Glutamatergic neuron (in vitro differentiated cells): Measurements from ENCODE around the gene ERLIN1. TPM values are rescaled to one million over a fixed set of nuclear protein-coding genes. Genes with fewer than 3 reads are reported as not detected.

Experiments used
- DNase-seq: peaks from one replicate; pipeline ENCODE4 v3.0.0; 2022
- H3K27ac Mint-ChIP-seq: one replicate; pipeline ENCODE4 v1.8.0; 2020; ENCODE audit warnings: mild to moderate bottlenecking, mixed read lengths, inconsistent platforms; ENCODE audit not compliant: unreplicated experiment
- H3K27me3 Mint-ChIP-seq: one replicate; pipeline ENCODE4 v1.8.0; 2020; ENCODE audit warnings: mild to moderate bottlenecking, moderate library complexity, mixed read lengths, inconsistent platforms; ENCODE audit not compliant: unreplicated experiment
- H3K36me3 Mint-ChIP-seq: one replicate; pipeline ENCODE4 v1.8.0; 2020; ENCODE audit warnings: mild to moderate bottlenecking, mixed read lengths, inconsistent platforms; ENCODE audit not compliant: unreplicated experiment
- H3K4me1 Mint-ChIP-seq: one replicate; pipeline ENCODE4 v1.8.0; 2020; ENCODE audit warnings: mild to moderate bottlenecking, low read depth, mixed read lengths, inconsistent platforms; ENCODE audit not compliant: unreplicated experiment
- H3K4me3 Mint-ChIP-seq: one replicate; pipeline ENCODE4 v1.8.0; 2020; ENCODE audit warnings: mild to moderate bottlenecking, mixed read lengths, inconsistent platforms; ENCODE audit not compliant: unreplicated experiment
- H3K9me3 Mint-ChIP-seq: one replicate; pipeline ENCODE4 v1.8.0; 2020; ENCODE audit warnings: mild to moderate bottlenecking, moderate library complexity, mixed read lengths, inconsistent platforms; ENCODE audit not compliant: unreplicated experiment
- CTCF ChIP-seq: fragments of 200-600 bp; sonication (generic); IDR thresholded peaks from one replicate; pipeline ENCODE4 v1.5.0; 2021; ENCODE audit not compliant: partially characterized antibody, unreplicated experiment
- total RNA-seq: library from RNA; stranded (reverse); fragmentation: NEBNext Ultra II Directional; extraction: Animal tissue kit (Norgen Biotek cat#: 25700); gene quantifications from one replicate; pipeline ENCODE4 v1.2.1, GENCODE V29; 2021; ENCODE audit not compliant: unreplicated experiment

The ERLIN1 gene
- total RNA-seq, 1 donor from 2014 or later: 7.6 TPM

- no peak overlapping the region for H3K27ac Mint-ChIP-seq
- H3K27me3 Mint-ChIP-seq: no peaks in the 10 kb centered on the region
- no peak overlapping the region for H3K4me3 Mint-ChIP-seq
- no peaks in the 10 kb centered on the region for H3K9me3 Mint-ChIP-seq
- DNase-seq: no peak
- no peak for TF ChIP-seq CTCF
- no peaks in the 10 kb centered on the region for H3K4me1 Mint-ChIP-seq
- H3K36me3 Mint-ChIP-seq: peaks cover 5% of the 10 kb centered on the region
Measured at GRCh38 chr10:100124097-100124496, 61.7 kb downstream of the ERLIN1 start.

- no peak for TF ChIP-seq CTCF
- DNase-seq: no peak
- Mint-ChIP-seq H3K36me3 (peaks cover 5% of the 10 kb centered on the region), H3K4me3 (no peak overlapping the region), H3K27me3 (no peaks in the 10 kb centered on the region), H3K9me3 (no peaks in the 10 kb centered on the region), H3K4me1 (no peaks in the 10 kb centered on the region), H3K27ac (no peak overlapping the region)
Measured at GRCh38 chr10:100122780-100123179, 63.0 kb downstream of the ERLIN1 start.

- no peaks in the 10 kb centered on the region for H3K9me3 Mint-ChIP-seq
- no peaks in the 10 kb centered on the region for H3K27me3 Mint-ChIP-seq
- TF ChIP-seq CTCF: no peak
- no peaks in the 10 kb centered on the region for H3K4me1 Mint-ChIP-seq
- H3K36me3 Mint-ChIP-seq: peaks cover 5% of the 10 kb centered on the region
- H3K4me3 Mint-ChIP-seq: no peak overlapping the region
- no peak for DNase-seq
- H3K27ac Mint-ChIP-seq: no peak overlapping the region
Measured at GRCh38 chr10:100120550-100120949, 65.3 kb downstream of the ERLIN1 start.

- no peaks in the 10 kb centered on the region for H3K9me3 Mint-ChIP-seq
- no peak overlapping the region for H3K27ac Mint-ChIP-seq
- no peak for DNase-seq
- H3K27me3 Mint-ChIP-seq: no peaks in the 10 kb centered on the region
- TF ChIP-seq CTCF: no peak
- no peak overlapping the region for H3K4me3 Mint-ChIP-seq
- H3K36me3 Mint-ChIP-seq: peaks cover 5% of the 10 kb centered on the region
- peaks cover 2% of the 10 kb centered on the region for H3K4me1 Mint-ChIP-seq
Measured at GRCh38 chr10:100119726-100120125, 66.1 kb downstream of the ERLIN1 start.

GRCh38 chr10:100114976-100115770, 70.7 kb downstream of the ERLIN1 start:
- Mint-ChIP-seq H3K4me3 (peak overlapping the region; percentile 76), H3K27ac (no peak overlapping the region), H3K27me3 (no peaks in the 10 kb centered on the region), H3K9me3 (no peaks in the 10 kb centered on the region), H3K36me3 (no peaks in the 10 kb centered on the region), H3K4me1 (peaks cover 2% of the 10 kb centered on the region)
- no peak for TF ChIP-seq CTCF
- DNase-seq: peak; percentile 39
